IMR-90 (cell line): ENCODE data around the gene PTGS1. TPM values are rescaled to one million over a fixed set of nuclear protein-coding genes. Genes with fewer than 3 reads are reported as not detected.

Experiments used
- ATAC-seq: fragments of 200-7000 bp; cut with Tn5 transposase; 2 replicates; pipeline ENCODE4 v1.9.1; 2020; ENCODE audit warnings: low read depth, mild to moderate bottlenecking, moderate library complexity
- BruUV-seq: library from RNA; stranded (reverse); fragments of 400-500 nt; replicated peaks from 2 replicates; lab custom pipeline; 2021; lab: Mats Ljungman, UMichigan
- CTCF ChIA-PET: fragments of 300-600 bp; formaldehyde crosslinking; extraction: SDS; loops from one replicate; lab custom pipeline; 2021; ENCODE audit warnings: antibody characterized with exemption; lab: Yijun Ruan, JAX
- POLR2A ChIA-PET: fragments of 300-600 bp; sonication (Branson Sonifier 250); formaldehyde crosslinking; loops from one replicate; lab custom pipeline; 2022; ENCODE audit warnings: antibody characterized with exemption; ENCODE audit not compliant: unreplicated experiment; lab: Charles Lee
- DNase-seq: peaks from one replicate; pipeline ENCODE4 v3.0.0; 2013
- H2AFZ ChIP-seq: replicated peaks from 2 replicates; pipeline ENCODE3; 2013; ENCODE audit warnings: low read length, mild to moderate bottlenecking; ENCODE audit not compliant: poor library complexity
- H2AK5ac ChIP-seq: 2 replicates; pipeline ENCODE4 v1.6.1; 2013; ENCODE audit warnings: low read depth, low read length, inconsistent platforms
- H2AK9ac ChIP-seq: replicated peaks from 2 replicates; pipeline ENCODE3; 2013; ENCODE audit warnings: mild to moderate bottlenecking, low read depth, low read length, moderate library complexity; ENCODE audit not compliant: poor library complexity
- H2BK120ac ChIP-seq: 2 replicates; pipeline ENCODE4 v1.6.1; 2013; ENCODE audit warnings: low read depth, low read length, inconsistent platforms
- H2BK15ac ChIP-seq: 3 replicates; pipeline ENCODE4 v1.6.1; 2013; ENCODE audit warnings: low read depth, low read length, inconsistent platforms
- H2BK20ac ChIP-seq: 2 replicates; pipeline ENCODE4 v1.6.1; 2013; ENCODE audit warnings: low read depth, mild to moderate bottlenecking, inconsistent platforms, low read length, moderate library complexity
- H2BK5ac ChIP-seq: 2 replicates; pipeline ENCODE4 v1.6.1; 2013; ENCODE audit warnings: mild to moderate bottlenecking, low read depth, low read length, inconsistent platforms; ENCODE audit not compliant: poor library complexity, severe bottlenecking
- H3K14ac ChIP-seq: replicated peaks from 2 replicates; pipeline ENCODE4 v1.6.1; 2013; ENCODE audit warnings: low read depth, low read length, inconsistent platforms
- H3K18ac ChIP-seq: 2 replicates; pipeline ENCODE4 v1.6.1; 2013; ENCODE audit warnings: low read depth, low read length, control low read depth
- H3K23ac ChIP-seq: 2 replicates; pipeline ENCODE4 v1.6.1; 2013; ENCODE audit warnings: low read depth, low read length, inconsistent platforms
- H3K27ac ChIP-seq: 2 replicates; pipeline ENCODE4 v1.5.1; 2013; ENCODE audit warnings: mild to moderate bottlenecking, control low read depth, low read length; ENCODE audit not compliant: insufficient read depth
- H3K27me3 ChIP-seq: 2 replicates; pipeline ENCODE4 v1.6.1; 2013; ENCODE audit warnings: low read length; ENCODE audit not compliant: control insufficient read depth, insufficient read depth
- H3K36me3 ChIP-seq: 2 replicates; pipeline ENCODE4 v1.6.1; 2013; ENCODE audit warnings: low read length, mixed read lengths; ENCODE audit not compliant: control insufficient read depth, insufficient read depth
- H3K4ac ChIP-seq: 2 replicates; pipeline ENCODE4 v1.6.1; 2013; ENCODE audit warnings: low read depth, low read length, inconsistent platforms
- H3K4me1 ChIP-seq: 2 replicates; pipeline ENCODE4 v1.6.1; 2013; ENCODE audit warnings: low read length, mixed read lengths; ENCODE audit not compliant: control insufficient read depth, insufficient read depth
- H3K4me2 ChIP-seq: 2 replicates; pipeline ENCODE4 v1.6.1; 2013; ENCODE audit warnings: low read depth, mild to moderate bottlenecking, control low read depth, low read length, moderate library complexity
- H3K4me3 ChIP-seq: 2 replicates; pipeline ENCODE4 v1.5.1; 2013; ENCODE audit warnings: low read depth, mild to moderate bottlenecking, control low read depth, low read length, moderate library complexity; ENCODE audit not compliant: insufficient read depth
- H3K56ac ChIP-seq: 2 replicates; pipeline ENCODE4 v1.6.1; 2013; ENCODE audit warnings: low read length, inconsistent platforms; ENCODE audit not compliant: insufficient read depth; ENCODE audit errors: extremely low read depth
- H3K79me1 ChIP-seq, 2 experiments: 2 replicates each; pipeline ENCODE4 v1.6.1; 2013; ENCODE audit warnings: low read length in 2 of 2, inconsistent platforms in 1 of 2, low read depth in 1 of 2
- H3K9ac ChIP-seq: 2 replicates; pipeline ENCODE4 v1.6.1; 2013; ENCODE audit warnings: low read depth, low read length, control low read depth
- H3K9me1 ChIP-seq: 2 replicates; pipeline ENCODE4 v1.6.1; 2013; ENCODE audit warnings: low read length, inconsistent platforms; ENCODE audit not compliant: insufficient read depth
- H3K9me3 ChIP-seq: 2 replicates; pipeline ENCODE4 v1.6.1; 2013; ENCODE audit warnings: low read length; ENCODE audit not compliant: control insufficient read depth, insufficient read depth
- H4K20me1 ChIP-seq: 2 replicates; pipeline ENCODE4 v1.6.1; 2013; ENCODE audit warnings: low read length, inconsistent platforms; ENCODE audit not compliant: insufficient read depth
- H4K5ac ChIP-seq: 2 replicates; pipeline ENCODE4 v1.6.1; 2013; ENCODE audit warnings: mild to moderate bottlenecking, low read depth, low read length, control low read depth
- H4K8ac ChIP-seq, 2 experiments: 2 replicates each; pipeline ENCODE4 v1.6.1; 2013; ENCODE audit warnings: low read depth in 2 of 2, low read length in 2 of 2, control low read depth in 1 of 2, inconsistent platforms in 1 of 2
- H4K91ac ChIP-seq: 2 replicates; pipeline ENCODE4 v1.6.1; 2013; ENCODE audit warnings: low read depth, low read length, inconsistent platforms; ENCODE audit not compliant: insufficient read depth
- BHLHE40 ChIP-seq: fragments of 150-350 bp; IDR thresholded peaks from 2 replicates; pipeline ENCODE4 v1.6.1; 2016; ENCODE audit warnings: mild to moderate bottlenecking, low read depth, low read length
- CEBPB ChIP-seq: IDR thresholded peaks from 2 replicates; pipeline ENCODE4 v1.6.1; 2012; ENCODE audit warnings: low read depth, low read length, improper control_type of control experiment
- CHD1 ChIP-seq: IDR thresholded peaks from 2 replicates; pipeline ENCODE4 v1.6.1; 2012; ENCODE audit warnings: low read depth, low read length, improper control_type of control experiment
- CTCF ChIP-seq: conservative IDR thresholded peaks from 2 replicates; pipeline ENCODE4 v1.5.1; 2012; ENCODE audit warnings: mild to moderate bottlenecking, low read depth, low read length, improper control_type of control experiment
- ELK1 ChIP-seq: fragments of 150-350 bp; IDR thresholded peaks from 2 replicates; pipeline ENCODE4 v1.6.1; 2016; ENCODE audit warnings: low read depth, mild to moderate bottlenecking, low read length, moderate library complexity, borderline replicate concordance
- FOS ChIP-seq: fragments of 150-350 bp; IDR thresholded peaks from 2 replicates; pipeline ENCODE4 v1.6.1; 2016; ENCODE audit warnings: low read depth, low read length
- MAFK ChIP-seq: IDR thresholded peaks from 2 replicates; pipeline ENCODE4 v1.6.1; 2012; ENCODE audit warnings: low read depth, low read length, improper control_type of control experiment
- MAZ ChIP-seq: IDR thresholded peaks from 2 replicates; pipeline ENCODE4 v1.6.1; 2012; ENCODE audit warnings: low read depth, mild to moderate bottlenecking, low read length, improper control_type of control experiment, moderate library complexity, borderline replicate concordance
- NFE2L2 ChIP-seq: fragments of 150-350 bp; IDR thresholded peaks from 2 replicates; pipeline ENCODE4 v1.6.1; 2016; ENCODE audit warnings: low read depth, mild to moderate bottlenecking, low read length
- POLR2A ChIP-seq: IDR thresholded peaks from 2 replicates; pipeline ENCODE4 v1.6.1; 2012; ENCODE audit warnings: mild to moderate bottlenecking, low read depth, low read length
- RAD21 ChIP-seq: IDR thresholded peaks from 2 replicates; pipeline ENCODE4 v1.6.1; 2012; ENCODE audit warnings: low read length, improper control_type of control experiment
- RCOR1 ChIP-seq: IDR thresholded peaks from 2 replicates; pipeline ENCODE4 v1.6.1; 2012; ENCODE audit warnings: mild to moderate bottlenecking, low read length, improper control_type of control experiment; ENCODE audit not compliant: insufficient replicate concordance
- RFX5 ChIP-seq: IDR thresholded peaks from 2 replicates; pipeline ENCODE4 v1.8.0; 2012; ENCODE audit warnings: low read depth, mild to moderate bottlenecking, low read length, moderate library complexity
- SMC3 ChIP-seq: fragments of 150-350 bp; IDR thresholded peaks from 2 replicates; pipeline ENCODE4 v1.6.1; 2016; ENCODE audit warnings: low read depth, mild to moderate bottlenecking, antibody characterized with exemption, low read length, moderate library complexity
- USF2 ChIP-seq: fragments of 150-350 bp; IDR thresholded peaks from 2 replicates; pipeline ENCODE4 v1.6.1; 2017; ENCODE audit warnings: mild to moderate bottlenecking, antibody characterized with exemption, low read length, low read depth
- WGBS, 2 experiments: methylation state at CpG; one replicate each; pipeline versions ENCODE4 v1.1.5 to v1.1.7; 2013; ENCODE audit warnings: missing lambda C conversion rate in 2 of 2; ENCODE audit not compliant: insufficient read length in 1 of 2; ENCODE audit errors: extremely low coverage in 2 of 2; 5-methylcytosine and 5-hydroxymethylcytosine counted together
- dilution Hi-C: fragments of 300-500 bp; cut with HindIII; formaldehyde crosslinking; loops from one replicate; pipeline ENCODE4 v1.14.3; 2018; ENCODE audit warnings: low sequenced_read_pairs; ENCODE audit not compliant: unreplicated experiment
- in situ Hi-C: fragments of 300-500 bp; cut with MboI; formaldehyde crosslinking; loops from 3 replicates; pipeline ENCODE4 v1.14.3; 2019; ENCODE audit warnings: low sequenced_read_pairs, inconsistent platforms, mixed read lengths
- intact Hi-C: fragments of 100-400 bp; cut with micrococcal nuclease; formaldehyde crosslinking; loops from 2 replicates; pipeline ENCODE4 v1.10.0; 2022
- polyA plus RNA-seq, 3 experiments: library from polyadenylated mRNA; depleted of rRNA; stranded (reverse); fragments of >200 nt; gene quantifications; 2 replicates each; pipeline ENCODE4 v1.2.3, GENCODE V29; 2012; ENCODE audit warnings: low replicate concordance in 1 of 3
- total RNA-seq: library from RNA; depleted of rRNA; stranded (reverse); fragments of >200 nt; gene quantifications from 2 replicates; pipeline ENCODE4 v1.2.3, GENCODE V29; 2012

Gene PTGS1
- total and polyA plus RNA-seq, 2 of the 4 experiments (the other 2 are of a cell fraction): 24.7 to 38.3 TPM

GRCh38 chr9:122334916-122335315 lies 35.9 kb upstream of the PTGS1 start:
- no peak overlapping the region for H3K4me2 ChIP-seq
- no peaks in the 10 kb centered on the region for H3K79me1 ChIP-seq
- no peak overlapping the region for H2BK15ac ChIP-seq
- ChIA-PET CTCF (no interaction called here), POLR2A (no interaction called here)
- in situ Hi-C loops (no loop called here), intact Hi-C loops (no loop called here), dilution Hi-C loops (no loop called here)
- no peak overlapping the region for H3K4me3 ChIP-seq
- peak; percentile 56 for DNase-seq
- H3K4ac ChIP-seq: no peak overlapping the region
- H3K27ac ChIP-seq: no peak overlapping the region
- no peaks in the 10 kb centered on the region for H4K20me1 ChIP-seq
- H3K56ac ChIP-seq: no peak overlapping the region
- no peak overlapping the region for H2BK120ac ChIP-seq
- no peak overlapping the region for H4K5ac ChIP-seq
- no peak overlapping the region for H4K8ac ChIP-seq
- H3K18ac ChIP-seq: no peak overlapping the region
- no peaks in the 10 kb centered on the region; the same call in 1 of the 2 replicates for H3K9me1 ChIP-seq
- no peak overlapping the region for H2BK5ac ChIP-seq
- no peak overlapping the region for H3K14ac ChIP-seq
- ATAC-seq: peak; percentile 41
- TF ChIP-seq USF2: no peak
- no peak for TF ChIP-seq RCOR1
- no peak for TF ChIP-seq MAZ
- TF ChIP-seq BHLHE40: no peak
- TF ChIP-seq CTCF: no peak
- no peak for TF ChIP-seq ELK1
- no peak for TF ChIP-seq MAFK
- no peak for TF ChIP-seq SMC3
- TF ChIP-seq CEBPB: no peak
- TF ChIP-seq FOS: no peak
- no peak for TF ChIP-seq CHD1
- no peak for TF ChIP-seq RAD21
- no peak for TF ChIP-seq RFX5
- no peak for TF ChIP-seq POLR2A
- no peak for TF ChIP-seq NFE2L2
- H2AK9ac ChIP-seq: no peak overlapping the region
- no peak overlapping the region for H2BK20ac ChIP-seq
- H3K23ac ChIP-seq: no peak overlapping the region
- no CpG with 5 or more reads among the region's 4 CpGs for WGBS, 2 experiments
- H3K4me1 ChIP-seq: no peaks in the 10 kb centered on the region
- H3K9ac ChIP-seq: no peak overlapping the region
- H4K91ac ChIP-seq: no peak overlapping the region
- no peaks in the 10 kb centered on the region; the same call in 1 of the 2 replicates for H3K36me3 ChIP-seq
- peaks cover 20% of the 10 kb centered on the region for H3K27me3 ChIP-seq
- BruUV-seq: no TSS peak
- no peaks in the 10 kb centered on the region for H3K9me3 ChIP-seq
- no peak overlapping the region for H2AK5ac ChIP-seq
- no peak overlapping the region for H2AFZ ChIP-seq
